ENCODE results near the gene CENATAC. TPM values are rescaled to one million over a fixed set of nuclear protein-coding genes. Genes with fewer than 3 reads are reported as not detected.
A peak's percentile ranks its signal among the peaks of the same experiment; 100 is the strongest.

The CENATAC gene
- total RNA-seq, 2 experiments from 2014 or later: 121 to 122 TPM

DNA sequence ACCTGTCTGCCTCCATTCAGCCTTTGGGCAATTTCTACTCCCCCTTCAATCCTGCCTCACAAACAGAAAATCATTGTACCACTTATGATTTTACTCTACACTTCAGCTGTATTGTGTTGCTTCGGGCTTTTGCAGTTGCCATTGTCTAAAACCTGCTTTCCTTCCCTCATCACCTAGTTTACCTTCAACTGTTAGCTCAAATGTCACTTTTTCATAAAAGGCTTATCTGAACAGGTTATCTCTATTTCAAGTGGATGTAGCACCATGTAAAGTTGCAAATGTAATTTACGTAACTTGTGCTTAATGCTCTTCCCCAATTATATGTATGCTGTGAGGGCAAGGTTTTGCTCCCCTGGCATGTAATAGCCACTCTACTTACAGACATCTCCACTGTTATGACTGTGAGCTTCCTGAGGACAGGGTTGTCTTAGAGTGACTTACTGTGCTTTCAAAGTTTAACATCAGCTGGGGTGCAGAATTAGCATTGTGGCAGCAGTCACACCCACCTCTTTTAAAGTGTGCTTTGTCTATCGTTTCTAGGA, 14.8 kb downstream of the CENATAC start:
- no peak for DNase-seq
- Histone ChIP-seq H3K4me1 (ENCODE audit: insufficient read depth, low read length) (peaks cover 20% of the 10 kb centered on the region), H3K9me3 (ENCODE audit: control insufficient read depth in 1 of 2, insufficient read depth in 1 of 2, low read length in 2 of 2) (no peaks in the 10 kb centered on the region), H3K4me3 (ENCODE audit: low read length) (no peak overlapping the region), H3K27me3 (ENCODE audit: control insufficient read depth in 1 of 2, insufficient read depth in 2 of 2, low read length in 2 of 2) (no peaks in the 10 kb centered on the region), H3K27ac (ENCODE audit: low read depth in 1 of 2, low read length in 2 of 2) (no peak overlapping the region), H3K36me3 (ENCODE audit: insufficient read depth, low read length) (peaks cover 77% of the 10 kb centered on the region)
- no peaks in the 10 kb centered on the region for H3K27me3 Mint-ChIP-seq
- peaks cover 93% of the 10 kb centered on the region for H3K36me3 Mint-ChIP-seq (ENCODE audit: low read depth)
- intact Hi-C loops (cut with DNase I, micrococcal nuclease): no loop called here
- H3K4me1 Mint-ChIP-seq (ENCODE audit: low read depth): peaks cover 36% of the 10 kb centered on the region
- ChIA-PET POLR2A (interaction anchor here (0.7 kb wide), 1 partner anchor 55 kb away, joined by 4 read pairs; the partner anchor contains the start of gene VPS11), CTCF (no interaction called here)
- no peak for ATAC-seq (ENCODE audit: poor library complexity)
- H3K9me3 Mint-ChIP-seq: no peaks in the 10 kb centered on the region
- peak overlapping the region; percentile 19 for H3K27ac Mint-ChIP-seq
- no peak overlapping the region for H3K4me3 Mint-ChIP-seq
- TF ChIP-seq, protein P1, sequence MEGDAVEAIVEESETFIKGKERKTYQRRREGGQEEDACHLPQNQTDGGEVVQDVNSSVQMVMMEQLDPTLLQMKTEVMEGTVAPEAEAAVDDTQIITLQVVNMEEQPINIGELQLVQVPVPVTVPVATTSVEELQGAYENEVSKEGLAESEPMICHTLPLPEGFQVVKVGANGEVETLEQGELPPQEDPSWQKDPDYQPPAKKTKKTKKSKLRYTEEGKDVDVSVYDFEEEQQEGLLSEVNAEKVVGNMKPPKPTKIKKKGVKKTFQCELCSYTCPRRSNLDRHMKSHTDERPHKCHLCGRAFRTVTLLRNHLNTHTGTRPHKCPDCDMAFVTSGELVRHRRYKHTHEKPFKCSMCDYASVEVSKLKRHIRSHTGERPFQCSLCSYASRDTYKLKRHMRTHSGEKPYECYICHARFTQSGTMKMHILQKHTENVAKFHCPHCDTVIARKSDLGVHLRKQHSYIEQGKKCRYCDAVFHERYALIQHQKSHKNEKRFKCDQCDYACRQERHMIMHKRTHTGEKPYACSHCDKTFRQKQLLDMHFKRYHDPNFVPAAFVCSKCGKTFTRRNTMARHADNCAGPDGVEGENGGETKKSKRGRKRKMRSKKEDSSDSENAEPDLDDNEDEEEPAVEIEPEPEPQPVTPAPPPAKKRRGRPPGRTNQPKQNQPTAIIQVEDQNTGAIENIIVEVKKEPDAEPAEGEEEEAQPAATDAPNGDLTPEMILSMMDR (IDR thresholded peaks at IDR 0.05): no peak

DNA sequence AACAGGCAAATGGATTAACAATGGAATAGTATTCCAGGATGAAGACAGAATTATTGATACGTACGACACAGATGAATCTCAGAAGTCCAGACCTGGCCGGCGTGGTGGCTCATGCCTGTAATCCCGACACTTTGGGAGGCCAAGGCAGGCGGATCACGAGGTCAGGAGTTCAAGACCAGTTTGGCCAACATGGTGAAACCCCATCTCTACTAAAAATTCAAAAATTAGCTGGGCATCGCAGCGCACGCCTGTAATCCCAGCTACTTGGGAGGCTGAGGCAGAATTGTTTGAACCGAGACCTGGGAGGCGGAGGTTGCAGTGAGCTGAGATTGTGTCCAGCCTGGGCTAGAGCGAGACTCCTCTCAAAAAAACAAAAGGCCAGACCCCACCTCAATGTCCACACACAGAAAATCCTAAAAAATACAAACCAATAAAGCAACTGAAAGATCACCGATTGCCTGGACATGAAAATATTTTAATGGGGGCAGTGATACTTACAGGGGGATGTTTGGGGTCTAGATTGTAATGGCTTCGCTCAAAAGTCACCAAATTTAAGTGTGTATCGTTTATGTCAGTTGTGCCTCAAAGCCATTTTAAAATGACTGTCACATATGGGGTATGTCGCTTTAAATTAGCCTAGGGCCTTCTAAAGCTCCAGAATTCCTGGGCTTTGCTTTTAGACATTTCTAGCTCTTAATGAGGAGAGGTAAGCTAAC, 16.4 kb downstream of the CENATAC start:
- peak overlapping the region; percentile 38 for H3K4me3 Mint-ChIP-seq
- CTCF ChIA-PET: no interaction called here
- POLR2A ChIA-PET: interaction anchor here (0.8 to 1.8 kb wide), 4 partner anchors 16 to 53 kb away, joined by 3 to 8 read pairs (median 4); partner anchors contain the start of genes CENATAC, SLC37A4 and VPS11
- H3K27ac ChIP-seq (ENCODE audit: low read depth in 1 of 2, low read length in 2 of 2): no peak overlapping the region
- DNase-seq: no peak
- intact Hi-C loops (cut with DNase I, micrococcal nuclease): no loop called here
- peak overlapping the region; percentile 49 for H3K27ac Mint-ChIP-seq
- peaks cover 25% of the 10 kb centered on the region for H3K4me1 ChIP-seq (ENCODE audit: insufficient read depth, low read length)
- no peak for ATAC-seq (ENCODE audit: poor library complexity)
- peaks cover 50% of the 10 kb centered on the region for H3K4me1 Mint-ChIP-seq (ENCODE audit: low read depth)
- H3K4me3 ChIP-seq (ENCODE audit: low read length): no peak overlapping the region
- H3K36me3 Mint-ChIP-seq (ENCODE audit: low read depth): peaks cover 93% of the 10 kb centered on the region
- TF ChIP-seq, protein P1 (IDR thresholded peaks at IDR 0.05): no peak
- peaks cover 68% of the 10 kb centered on the region for H3K36me3 ChIP-seq (ENCODE audit: insufficient read depth, low read length)
- peaks cover 0 to 3% of the 10 kb centered on the region in 2 experiments for H3K9me3 ChIP-seq (ENCODE audit: control insufficient read depth in 1 of 2, insufficient read depth in 1 of 2, low read length in 2 of 2)
- no peaks in the 10 kb centered on the region for H3K27me3 Mint-ChIP-seq
- no peaks in the 10 kb centered on the region for H3K27me3 ChIP-seq (ENCODE audit: control insufficient read depth in 1 of 2, insufficient read depth in 2 of 2, low read length in 2 of 2)
- no peaks in the 10 kb centered on the region for H3K9me3 Mint-ChIP-seq

DNA sequence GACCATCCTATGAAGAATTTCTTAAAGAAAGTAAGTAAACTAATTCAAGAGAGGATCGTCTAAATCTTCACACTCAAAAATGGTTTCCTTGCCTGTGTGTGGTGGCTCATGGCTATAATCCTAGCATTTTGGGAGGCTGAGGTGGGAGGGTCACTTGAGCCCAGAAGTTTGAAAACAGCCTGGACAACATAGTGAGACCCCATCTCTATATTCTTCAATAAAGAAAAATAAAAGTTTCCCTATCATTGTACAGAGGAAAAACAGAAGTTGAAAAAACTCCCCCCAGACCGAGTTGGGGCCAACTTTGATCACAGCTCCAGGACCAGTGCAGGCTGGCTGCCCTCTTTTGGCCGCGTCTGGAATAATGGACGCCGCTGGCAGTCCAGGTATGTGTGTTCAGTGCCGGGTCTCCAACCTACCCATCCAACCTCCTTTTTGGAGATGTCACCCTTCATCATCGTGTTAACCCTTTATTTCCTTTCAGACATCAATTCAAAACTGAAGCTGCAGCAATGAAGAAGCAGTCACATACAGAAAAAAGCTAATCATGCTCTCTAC, 17.2 kb downstream of the CENATAC start:
- ChIA-PET POLR2A (interaction anchor here (0.7 to 4.9 kb wide), 5 partner anchors 16 to 80 kb away, joined by 3 to 74 read pairs (median 4); partner anchors contain the start of genes CENATAC, SLC37A4 and VPS11), CTCF (interaction anchor here (1.0 to 1.1 kb wide), 2 partner anchors 15 to 17 kb away, joined by 3 to 4 read pairs; partner anchors contain the start of genes CENATAC and SLC37A4)
- Mint-ChIP-seq H3K9me3 (no peaks in the 10 kb centered on the region), H3K27ac (peak overlapping the region; percentile 99), H3K4me1 (ENCODE audit: low read depth) (peaks cover 57% of the 10 kb centered on the region), H3K36me3 (ENCODE audit: low read depth) (peaks cover 92% of the 10 kb centered on the region), H3K27me3 (no peaks in the 10 kb centered on the region), H3K4me3 (peak overlapping the region; percentile 100)
- peaks cover 64% of the 10 kb centered on the region for H3K36me3 ChIP-seq (ENCODE audit: insufficient read depth, low read length)
- H3K27ac ChIP-seq (ENCODE audit: low read depth in 1 of 2, low read length in 2 of 2): no peak overlapping the region
- no peak for ATAC-seq (ENCODE audit: poor library complexity)
- DNase-seq: no peak
- TF ChIP-seq, protein P1 (IDR thresholded peaks at IDR 0.05): no peak
- H3K9me3 ChIP-seq (ENCODE audit: control insufficient read depth in 1 of 2, insufficient read depth in 1 of 2, low read length in 2 of 2): peaks cover 0 to 3% of the 10 kb centered on the region in 2 experiments
- peaks cover 33% of the 10 kb centered on the region for H3K4me1 ChIP-seq (ENCODE audit: insufficient read depth, low read length)
- H3K27me3 ChIP-seq (ENCODE audit: control insufficient read depth in 1 of 2, insufficient read depth in 2 of 2, low read length in 2 of 2): no peaks in the 10 kb centered on the region
- no peak overlapping the region for H3K4me3 ChIP-seq (ENCODE audit: low read length)
- intact Hi-C loops (cut with DNase I, micrococcal nuclease): loop anchor here in 1 of 2 experiments (5.0 kb wide), 1 partner anchor 182 kb away; no protein-coding TSS in a partner anchor

All from CD4-positive, alpha-beta T cell (primary cell).